ENCODE results near the gene TBC1D14.
A peak's percentile ranks its signal among the peaks of the same experiment; 100 is the strongest.
"Not testable (repeated sequence)": the region's sequence is repeated elsewhere in the genome, so short reads cannot be mapped to it uniquely, and the experiment has no call there.

Gene TBC1D14

DNA sequence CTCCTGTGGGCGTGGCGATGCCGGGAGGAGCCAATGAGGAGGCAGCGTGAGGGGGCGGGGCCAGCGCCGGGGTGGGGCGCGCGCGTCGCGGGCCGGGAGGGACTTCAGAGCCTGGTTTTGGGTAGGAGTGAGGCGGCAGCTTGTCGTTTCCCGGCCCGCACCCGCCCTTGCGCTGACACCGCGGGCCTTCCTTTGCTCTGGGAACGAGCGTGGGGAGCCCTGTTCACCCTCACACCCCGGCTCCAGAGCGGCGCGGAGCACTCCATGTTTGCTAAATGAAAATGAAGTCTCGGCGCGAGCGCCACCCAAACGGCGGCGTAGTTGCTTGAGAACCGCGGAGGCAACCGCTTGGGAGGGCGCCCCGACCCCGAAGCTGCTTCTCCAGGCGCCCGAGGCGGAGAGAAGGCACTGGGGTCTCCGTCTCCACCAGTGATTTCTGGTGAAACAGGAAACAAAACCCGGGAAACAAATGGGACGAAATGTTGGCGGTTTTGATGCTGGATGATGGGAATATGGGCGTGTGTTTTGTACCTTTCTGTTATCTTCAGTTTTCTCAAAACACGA is 158.7 kb downstream of the TBC1D14 start:
- DNase-seq (ENCODE audit: extremely low spot score, insufficient read length, low read depth) = peak; percentile 95
- no peak for FAIRE-seq

DNA sequence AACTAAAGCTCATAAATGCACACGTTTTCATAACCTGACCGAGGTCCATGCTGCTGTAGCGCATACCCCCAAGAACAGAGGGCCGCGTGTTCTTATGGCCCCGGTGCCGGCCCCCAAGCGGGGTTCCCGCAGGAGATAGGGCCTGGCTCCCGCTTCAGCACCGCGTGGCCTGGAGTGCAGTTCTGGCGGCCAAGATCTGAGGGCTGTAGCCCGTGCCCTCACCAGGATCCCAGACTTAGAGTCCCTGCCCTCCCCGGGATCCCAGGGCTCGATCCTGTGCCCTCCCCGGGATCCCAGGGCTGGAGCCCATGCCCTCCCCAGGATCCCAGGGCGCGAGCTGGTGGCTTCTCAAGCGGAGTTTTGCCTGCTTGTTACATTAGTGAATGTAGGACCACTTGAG is 159.3 kb downstream of the TBC1D14 start:
- FAIRE-seq = no peak
- DNase-seq (ENCODE audit: extremely low spot score, insufficient read length, low read depth) = no peak

DNA sequence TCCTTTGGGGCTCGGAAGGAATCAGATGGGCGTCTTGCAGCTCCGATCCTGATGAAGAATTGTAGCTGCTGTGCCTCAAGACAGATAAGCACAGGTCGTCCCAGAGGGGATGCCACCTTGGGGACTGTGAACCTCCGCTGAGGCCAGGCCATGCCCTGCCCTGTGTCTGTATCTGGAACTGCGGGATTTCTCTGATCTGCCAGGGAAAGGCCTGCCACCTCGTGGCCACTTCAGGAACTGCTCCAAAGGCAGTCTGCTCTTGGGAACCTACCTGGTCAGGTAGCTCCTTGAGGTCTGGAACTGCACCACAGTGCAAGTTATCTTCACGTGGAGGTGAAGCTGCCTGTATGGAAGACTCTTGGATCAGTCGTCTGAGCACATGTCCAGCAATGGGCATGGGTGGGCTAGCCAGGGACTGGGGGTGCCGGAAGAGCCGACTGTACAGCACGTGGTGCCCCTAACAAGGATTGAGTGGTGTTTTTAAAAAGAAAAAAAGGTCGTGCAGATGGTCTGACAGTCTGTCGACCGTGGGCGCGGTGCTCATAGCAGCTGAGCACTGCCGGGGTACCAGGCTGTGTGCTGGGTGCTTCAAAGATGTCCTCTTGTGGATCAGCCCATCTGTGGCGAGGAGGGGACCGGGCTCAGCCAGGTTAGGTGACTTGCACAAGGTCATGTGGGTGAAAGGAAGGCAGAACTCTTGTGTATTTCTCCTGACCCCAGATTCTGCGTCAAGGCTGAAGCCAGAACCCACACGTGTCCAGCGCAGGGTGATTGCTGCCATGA is 161.3 kb downstream of the TBC1D14 start:
- FAIRE-seq (peak; percentile 94), DNase-seq (ENCODE audit: extremely low spot score, insufficient read length, low read depth) (peak; percentile 56)

DNA sequence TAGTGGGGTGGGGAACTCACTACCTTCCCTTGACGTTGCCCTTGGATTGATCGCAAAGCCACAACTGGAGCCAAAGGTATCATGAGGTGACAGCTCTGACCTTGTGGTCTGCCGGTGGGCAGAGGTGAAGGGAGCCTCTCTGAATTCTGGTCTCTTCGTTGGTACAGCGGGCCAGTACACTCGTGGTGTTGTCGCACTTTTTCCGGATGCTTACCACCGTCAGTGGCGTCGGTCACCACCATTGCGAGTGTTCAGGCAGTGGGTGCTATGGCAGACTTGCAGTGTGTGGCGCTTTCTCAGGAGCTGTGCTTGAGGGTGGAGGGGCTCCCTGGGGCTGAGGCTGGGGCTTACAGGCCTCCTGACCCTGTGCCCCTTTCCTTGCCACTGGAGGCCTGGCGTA is 163.4 kb downstream of the TBC1D14 start:
- no peak for FAIRE-seq
- no peak for DNase-seq (ENCODE audit: extremely low spot score, insufficient read length, low read depth)

DNA sequence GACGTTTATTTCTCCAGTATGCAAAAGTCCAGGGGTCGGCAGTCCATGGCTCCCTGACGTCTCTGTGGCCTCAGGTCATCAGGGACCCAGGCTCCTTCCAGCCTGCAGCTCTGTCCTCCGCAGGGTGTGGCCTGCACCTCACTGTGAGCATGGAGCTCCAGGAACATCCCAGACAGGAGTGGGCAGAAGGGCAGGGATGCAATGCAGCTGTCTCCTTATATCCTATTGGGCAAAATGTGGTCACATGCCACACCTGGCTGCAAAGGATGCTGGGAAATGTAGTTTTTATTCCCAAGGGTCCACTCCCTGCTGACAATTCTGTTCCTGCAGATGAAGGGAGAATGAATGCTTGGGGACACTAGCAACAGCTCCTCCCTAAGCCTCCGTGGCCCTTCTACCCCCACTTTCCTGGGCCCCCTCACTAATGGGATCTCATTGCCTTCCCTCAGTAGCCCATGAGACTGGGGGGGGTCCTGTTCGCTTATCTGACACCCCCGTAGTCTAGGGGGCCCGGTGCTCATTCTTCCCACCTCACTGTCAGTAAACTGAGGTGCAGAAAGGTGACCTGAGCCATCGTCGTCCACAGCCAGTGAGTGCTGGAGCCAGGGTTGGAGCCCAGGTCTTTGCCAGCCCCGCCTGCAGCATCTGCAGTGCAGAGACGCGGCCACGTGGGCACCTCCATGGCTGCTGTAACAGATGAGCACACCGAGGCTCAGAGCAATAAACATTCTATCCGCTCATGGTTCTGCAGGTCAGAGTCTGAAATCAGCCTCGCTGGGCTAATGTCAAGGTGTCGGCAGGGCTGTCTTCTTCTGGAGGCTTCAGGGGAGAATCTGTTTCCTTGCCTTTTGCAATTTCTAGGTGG is 164.1 kb downstream of the TBC1D14 start:
- FAIRE-seq = peak; percentile 15

DNA sequence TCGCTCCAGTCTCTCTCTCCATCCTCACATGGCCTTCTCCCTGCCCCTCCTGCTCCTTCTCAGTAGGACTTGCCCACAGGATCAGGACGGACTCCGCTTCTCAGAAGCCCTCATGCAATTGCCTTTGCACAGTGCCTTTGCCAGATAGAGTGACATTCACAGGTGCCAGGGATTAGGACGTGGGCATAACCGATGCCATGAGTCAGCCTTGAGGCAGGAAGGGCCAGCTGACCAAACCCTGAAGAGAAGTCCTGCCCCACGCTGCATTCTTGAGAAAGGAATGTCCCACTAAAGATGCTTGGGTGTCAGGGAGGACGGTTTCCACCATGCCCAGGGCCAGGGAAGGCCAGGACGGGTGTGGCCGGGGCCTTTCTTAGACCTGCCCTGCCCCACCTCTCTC is 164.8 kb downstream of the TBC1D14 start:
- FAIRE-seq (no peak), DNase-seq (ENCODE audit: extremely low spot score, insufficient read length, low read depth) (no peak)

More for the DNA sequence above, 164.1 kb downstream of the TBC1D14 start:
- DNase-seq (ENCODE audit: extremely low spot score, insufficient read length, low read depth) = no peak

DNA sequence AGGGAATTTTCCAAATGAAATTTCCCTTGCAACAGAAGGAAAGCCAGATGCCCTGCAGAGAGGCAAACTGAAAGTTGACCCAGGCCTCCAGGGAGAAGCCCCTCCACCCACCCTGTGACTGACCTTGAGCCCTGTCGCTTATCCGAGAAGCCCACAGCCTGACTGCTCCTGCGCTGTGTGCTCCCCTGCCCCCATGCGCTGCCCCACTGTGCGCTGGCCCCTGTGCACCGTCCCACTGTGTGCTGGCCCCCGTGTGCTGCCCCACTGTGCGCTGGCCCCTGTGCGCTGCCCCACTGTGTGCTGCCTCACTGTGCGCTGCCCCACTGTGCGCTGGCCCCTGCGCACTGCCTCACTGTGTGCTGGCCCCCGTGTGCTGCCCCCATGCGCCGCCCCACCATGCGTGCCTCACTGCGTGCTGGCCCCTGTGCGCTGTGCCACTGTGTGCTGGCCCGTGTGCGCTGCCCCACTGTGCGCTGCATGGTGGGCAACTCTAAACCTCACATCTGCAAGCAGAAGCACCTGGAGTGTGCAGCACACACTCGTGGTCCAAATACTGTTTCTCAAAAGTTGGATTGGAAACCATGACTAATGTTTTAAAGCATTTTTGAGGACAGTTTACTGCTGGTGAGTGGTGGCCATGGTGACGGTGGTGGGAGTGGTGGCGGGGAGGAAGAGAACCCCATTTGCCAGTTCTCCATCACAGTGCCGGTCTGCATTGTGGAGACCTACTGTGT is 166.5 kb downstream of the TBC1D14 start:
- DNase-seq (ENCODE audit: extremely low spot score, insufficient read length, low read depth) (no peak), FAIRE-seq (no peak)

DNA sequence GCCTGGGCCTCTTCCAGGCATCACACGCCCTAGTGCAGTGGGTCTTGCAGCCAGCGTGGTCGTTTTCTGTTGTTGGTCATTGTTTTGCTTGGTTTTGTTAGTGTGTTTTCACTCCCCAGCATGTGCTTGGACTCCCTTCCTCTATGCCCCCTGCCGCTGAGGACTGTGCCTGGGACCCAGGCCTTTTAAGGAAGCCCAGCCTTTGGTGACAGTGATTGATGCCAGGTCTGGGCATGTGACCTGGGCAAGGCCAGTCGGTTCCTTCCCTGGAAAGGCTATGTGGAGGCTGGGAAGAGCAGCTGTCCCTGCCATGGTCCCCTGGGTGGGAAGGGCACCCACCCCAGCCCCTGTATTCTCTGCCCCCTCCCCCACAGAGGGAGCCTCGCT is 167.1 kb downstream of the TBC1D14 start:
- DNase-seq (ENCODE audit: extremely low spot score, insufficient read length, low read depth) (no peak), FAIRE-seq (no peak)

DNA sequence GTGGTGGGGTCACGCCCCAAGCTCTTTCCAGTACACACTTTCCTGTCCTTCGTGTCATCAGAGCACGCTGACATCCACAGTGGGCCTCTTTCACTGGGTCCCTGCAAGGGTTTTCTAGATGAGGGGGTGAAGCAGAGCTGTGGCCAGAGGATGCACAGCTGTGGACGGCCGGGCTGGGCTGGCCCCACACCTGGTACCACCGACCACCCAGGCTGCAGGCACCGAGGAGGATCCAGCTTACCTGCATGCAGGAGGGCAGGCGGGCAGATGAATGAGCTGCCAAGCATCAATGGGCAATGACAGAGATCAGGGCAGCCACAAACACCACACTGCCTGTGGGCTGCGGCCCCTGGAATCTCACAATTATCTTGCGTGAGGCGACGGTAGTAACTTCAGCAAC is 167.7 kb downstream of the TBC1D14 start:
- FAIRE-seq = no peak

DNA sequence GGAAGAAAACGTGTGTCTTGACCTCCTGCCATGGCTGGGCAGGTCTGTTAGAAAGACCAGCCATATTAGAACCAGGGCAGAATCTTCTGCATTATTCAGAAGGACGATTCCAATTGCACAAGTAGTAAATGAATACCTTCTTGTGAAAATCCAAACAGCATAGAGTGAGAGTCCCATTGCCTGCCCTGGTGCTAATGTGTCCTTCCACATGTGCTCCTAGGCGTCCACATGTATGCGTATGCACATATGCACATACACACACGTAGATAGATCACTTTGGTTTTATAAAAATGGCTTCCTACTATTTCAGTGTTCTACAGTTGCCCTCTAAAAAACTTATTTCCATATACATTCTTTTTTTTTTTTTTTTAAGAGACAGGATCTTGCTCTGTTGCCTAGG is 168.4 kb downstream of the TBC1D14 start:
- FAIRE-seq = no peak
- no peak for DNase-seq (ENCODE audit: extremely low spot score, insufficient read length, low read depth)

More for the DNA sequence above, 167.7 kb downstream of the TBC1D14 start:
- DNase-seq (ENCODE audit: extremely low spot score, insufficient read length, low read depth) = no peak

DNA sequence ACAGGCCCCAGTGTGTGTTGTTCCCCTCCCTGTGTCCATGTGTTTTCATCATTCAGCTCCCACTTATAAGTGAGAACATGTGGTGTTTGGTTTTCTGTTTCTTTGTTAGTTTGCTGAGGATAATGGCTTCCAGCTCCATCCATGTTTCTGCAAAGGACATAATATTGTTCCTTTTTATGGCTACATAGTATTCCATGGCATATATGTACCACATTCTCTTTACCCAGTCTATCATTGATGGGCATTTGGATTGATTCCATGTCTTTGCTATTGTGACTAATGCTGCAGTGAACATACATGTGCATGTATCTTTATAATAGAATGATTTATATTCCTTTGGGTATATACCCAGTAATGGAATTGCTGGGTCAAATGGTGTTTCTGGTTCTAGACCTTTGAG is 169.9 kb downstream of the TBC1D14 start:
- not testable (repeated sequence) for DNase-seq (ENCODE audit: extremely low spot score, insufficient read length, low read depth); FAIRE-seq

DNA sequence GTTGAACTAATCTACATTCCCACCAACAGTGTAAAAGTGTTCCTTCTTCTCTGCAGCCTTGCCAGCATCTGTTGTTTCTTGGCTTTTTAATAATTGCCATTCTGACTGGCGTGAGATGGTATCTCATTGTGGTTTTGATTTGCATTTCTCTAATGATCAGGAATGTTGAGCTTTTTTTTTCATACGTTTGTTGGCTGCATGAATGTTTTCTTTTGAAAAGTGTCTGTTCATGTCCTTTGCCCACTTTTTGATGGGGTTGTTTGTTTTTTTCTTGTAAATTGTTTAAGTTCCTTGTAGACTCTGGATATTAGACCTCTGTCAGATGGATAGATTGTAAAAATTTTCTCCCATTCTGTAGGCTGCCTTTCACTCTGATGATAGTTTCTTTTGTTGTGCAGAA is 170.3 kb downstream of the TBC1D14 start:
- DNase-seq (ENCODE audit: extremely low spot score, insufficient read length, low read depth); FAIRE-seq: not testable (repeated sequence)
